Measurements from ENCODE around the gene TEX11. TPM values are rescaled to one million over a fixed set of nuclear protein-coding genes. Genes with fewer than 3 reads are reported as not detected.
"Not testable (repeated sequence)": the region's sequence is repeated elsewhere in the genome, so short reads cannot be mapped to it uniquely, and the experiment has no call there.

The TEX11 gene
- total RNA-seq, 1 donor, result not detected

- no peak for TF ChIP-seq CTCF (IDR thresholded peaks at IDR 0.05; ENCODE audit: insufficient read depth, low read depth, low read length)
These were observed 83.1 kb downstream of the TEX11 start for GRCh38 chrX:70825366-70825765.

GRCh38 chrX:70808942-70809940 is 99.3 kb downstream of the TEX11 start:
- DNase-seq (ENCODE audit: low read depth), result no peak
- TF ChIP-seq CTCF (IDR thresholded peaks at IDR 0.05; ENCODE audit: insufficient read depth, low read depth, low read length), result no peak
- no peak overlapping the region for H3K4me3 ChIP-seq (ENCODE audit: low read depth, low read length)

More at GRCh38 chrX:70825366-70825765, 83.1 kb downstream of the TEX11 start:
- no peak overlapping the region for H3K4me3 ChIP-seq (ENCODE audit: low read depth, low read length)
- DNase-seq (ENCODE audit: low read depth), result no peak

GRCh38 chrX:70806081-70806480 is 102.4 kb downstream of the TEX11 start:
- no peak for TF ChIP-seq CTCF (IDR thresholded peaks at IDR 0.05; ENCODE audit: insufficient read depth, low read depth, low read length)
- H3K4me3 ChIP-seq (ENCODE audit: low read depth, low read length), result no peak overlapping the region
- no peak for DNase-seq (ENCODE audit: low read depth)

GRCh38 chrX:70796742-70797141 is 111.8 kb downstream of the TEX11 start:
- DNase-seq (ENCODE audit: low read depth); H3K4me3 ChIP-seq (ENCODE audit: low read depth, low read length): not testable (repeated sequence)

GRCh38 chrX:70774223-70774622 is 134.3 kb downstream of the TEX11 start:
- no peak for DNase-seq (ENCODE audit: low read depth)
- TF ChIP-seq CTCF (IDR thresholded peaks at IDR 0.05; ENCODE audit: insufficient read depth, low read depth, low read length), result no peak
- H3K4me3 ChIP-seq (ENCODE audit: low read depth, low read length), result no peak overlapping the region

- peak; percentile 25 for TF ChIP-seq CTCF (IDR thresholded peaks at IDR 0.05; ENCODE audit: insufficient read depth, low read depth, low read length)
- peak; percentile 7 for DNase-seq (ENCODE audit: low read depth)
- H3K4me3 ChIP-seq (ENCODE audit: low read depth, low read length), result no peak overlapping the region
These were observed 138.8 kb downstream of the TEX11 start for GRCh38 chrX:70769659-70770227.

- H3K4me3 ChIP-seq (ENCODE audit: low read depth, low read length), result no peak overlapping the region
- TF ChIP-seq CTCF (IDR thresholded peaks at IDR 0.05; ENCODE audit: insufficient read depth, low read depth, low read length), result no peak
- no peak for DNase-seq (ENCODE audit: low read depth)
These were observed 146.2 kb downstream of the TEX11 start for GRCh38 chrX:70762285-70762684.

Measured in fibroblast of villous mesenchyme (primary cell).